Adrenal gland (tissue), 12 donors: Measurements from ENCODE around the gene CHST8. TPM values are rescaled to one million over a fixed set of nuclear protein-coding genes. Genes with fewer than 3 reads are reported as not detected.
A peak's percentile ranks its signal among the peaks of the same experiment; 100 is the strongest.
"Not testable (repeated sequence)": the region's sequence is repeated elsewhere in the genome, so short reads cannot be mapped to it uniquely, and the experiment has no call there.

Experiments used
- DNase-seq, 7 donors: peaks; one replicate each; pipeline ENCODE4 v3.0.0-alpha.2; 2019 to 2020
- H3K27ac ChIP-seq, 5 donors: fragments of 200-600 bp; sonication (generic) in 4 of 5; 1 replicate in 3 of 5; 2 replicates in 2 of 5; pipeline versions ENCODE4 v1.5.1 to v1.8.0; 2016 to 2020; ENCODE audit warnings: mild to moderate bottlenecking in 1 of 5
- H3K27me3 ChIP-seq: fragments of 200-600 bp; 2 replicates; pipeline ENCODE4 v1.8.0; 2021
- H3K36me3 ChIP-seq, 2 donors: fragments of 200-600 bp; replicated peaks in 1 of 2; 1 replicate in 1 of 2; 2 replicates in 1 of 2; pipeline versions ENCODE4 v1.5.1 to v1.8.0; 2018 to 2022
- H3K4me1 ChIP-seq, 2 donors: fragments of 200-600 bp; replicated peaks in 1 of 2; 1 replicate in 1 of 2; 2 replicates in 1 of 2; pipeline versions ENCODE4 v1.5.1 to v1.8.0; 2018 to 2021
- H3K4me3 ChIP-seq, 4 donors: fragments of 200-600 bp; sonication (generic) in 3 of 4; one replicate each; pipeline ENCODE4 v1.5.1; 2016 to 2018
- H3K9me3 ChIP-seq, 3 donors: fragments of 200-600 bp; sonication (generic) in 1 of 3; replicated peaks in 1 of 3; 1 replicate in 2 of 3; 2 replicates in 1 of 3; pipeline versions ENCODE4 v1.5.1 to v1.8.0; 2016 to 2021
- CTCF ChIP-seq, 6 experiments: fragments of 450-650 bp in 4 of 6; fragments of 200-600 bp in 2 of 6; sonication (generic) in 1 of 6; IDR thresholded peaks; 1 replicate in 5 of 6; 2 replicates in 1 of 6; pipeline versions ENCODE4 v1.5.1 to v1.8.0; 2016 to 2021; ENCODE audit warnings: antibody characterized with exemption in 6 of 6, mild to moderate bottlenecking in 2 of 6, moderate library complexity in 1 of 6
- POLR2A ChIP-seq, 2 donors: fragments of 450-650 bp; IDR thresholded peaks; one replicate each; pipeline ENCODE4 v1.6.1; 2017; ENCODE audit warnings: antibody characterized with exemption in 2 of 2, mild to moderate bottlenecking in 2 of 2, moderate library complexity in 1 of 2
- WGBS, 4 donors: extraction: QIAGEN DNeasy Blood & Tissue Kit in 2 of 4; methylation state at CpG; one replicate each; pipeline versions ENCODE4 v1.1.5 to v1.1.7; 2013 to 2017; 5-methylcytosine and 5-hydroxymethylcytosine counted together
- intact Hi-C, 2 donors: fragments of 100-400 bp; cut with DNase I; formaldehyde crosslinking; loops; one replicate each; pipeline versions ENCODE4 v1.14.1 to v1.15.0; 2022 to 2023
- polyA plus RNA-seq, 3 donors: library from polyadenylated mRNA; stranded (reverse); fragments of 200-250 nt in 2 of 3; fragments of 350-450 nt in 1 of 3; fragmentation: Illumina TruSeq in 1 of 3; extraction: RNeasy Lipid Tissue Mini Kit (QIAGEN cat#74804) in 1 of 3; gene quantifications; one replicate each; pipeline ENCODE4 v1.2.3, GENCODE V29; 2013 to 2014
- total RNA-seq, 9 donors: library from RNA; depleted of rRNA in 4 of 9; stranded (reverse); fragments of >200 nt in 4 of 9; fragments of 120-200 nt in 1 of 9; fragmentation: NEBNext Ultra II Directional in 1 of 9; extraction: Animal tissue kit (Norgen Biotek cat#: 25700) in 1 of 9; gene quantifications; one replicate each; pipeline versions ENCODE4 v1.1.0 to v1.2.4, GENCODE V29; 2013 to 2023
- donor health status: healthy with polysubstance abuse.
- donor health status: Bipolar disorder and iron deficiency.
- donor health status: DM: yes; HTN: yes; CAD: no.
- donor health status: DM: no; HTN: no; CAD: no.
- donor health status: DM: no; HTN: no; CAD: no.
- donor health status: DM: yes; HTN: yes; CAD: no.

The CHST8 gene
- total and polyA plus RNA-seq, 12 donors: 0.06 to 1.9 (median 0.61) TPM; not detected in 4

- 66 to 73% (median 69%) methylated on average over 5 to 7 of the region's 7 CpGs for WGBS, 4 donors
- Histone ChIP-seq H3K36me3 (no peaks in the 10 kb centered on the region), H3K9me3 (no peaks in the 10 kb centered on the region), H3K27me3 (no peaks in the 10 kb centered on the region), H3K27ac (no peak overlapping the region), H3K4me3 (no peak overlapping the region), H3K4me1 (no peaks in the 10 kb centered on the region)
- TF ChIP-seq POLR2A (IDR thresholded peaks at IDR 0.05) (no peak), CTCF (IDR thresholded peaks at IDR 0.05) (no peak)
- DNase-seq: no peak
- intact Hi-C loops: no loop called here
Measured at GRCh38 chr19:33661336-33661735, 39.6 kb downstream of the CHST8 start.

- intact Hi-C loops: no loop called here
- Histone ChIP-seq H3K27me3 (no peaks in the 10 kb centered on the region), H3K27ac (no peak overlapping the region), H3K4me1 (no peaks in the 10 kb centered on the region), H3K4me3 (no peak overlapping the region), H3K36me3 (no peaks in the 10 kb centered on the region), H3K9me3 (no peaks in the 10 kb centered on the region)
- no peak for DNase-seq
- 69 to 75% (median 71%) methylated on average over 11 of the region's 11 CpGs for WGBS, 4 donors
- TF ChIP-seq CTCF (IDR thresholded peaks at IDR 0.05) (no peak), POLR2A (IDR thresholded peaks at IDR 0.05) (no peak)
Measured at GRCh38 chr19:33662391-33663092, 40.8 kb downstream of the CHST8 start.

DNA sequence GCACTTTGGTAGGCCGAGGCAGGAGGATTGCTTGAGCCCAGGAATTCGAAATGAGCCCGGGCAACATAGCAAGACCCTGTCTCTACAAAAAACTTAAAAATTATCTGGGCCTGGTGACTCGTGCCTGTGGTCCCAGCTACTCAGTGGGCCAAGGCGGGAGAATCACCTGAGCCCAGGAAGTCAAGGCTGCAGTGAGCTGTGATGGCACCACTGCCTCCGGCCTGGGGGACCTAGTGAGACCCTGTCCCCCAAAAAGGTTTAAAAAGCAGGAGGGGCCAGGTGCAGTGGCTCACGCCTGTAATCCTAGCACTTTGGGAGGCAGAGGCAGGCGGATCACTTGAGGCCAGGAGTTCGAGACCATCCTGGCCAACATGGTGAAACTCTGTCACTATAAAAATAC, 41.6 kb downstream of the CHST8 start:
- H3K27me3 ChIP-seq, H3K9me3 ChIP-seq, H3K36me3 ChIP-seq, H3K4me1 ChIP-seq, H3K4me3 ChIP-seq, H3K27ac ChIP-seq, intact Hi-C loops: not testable (repeated sequence)
- DNase-seq: peak in 1 of 7 donors; percentile 20
- WGBS, 4 donors: 80 to 86% (median 82%) methylated on average over 8 to 9 of the region's 9 CpGs

- H3K4me3 ChIP-seq: no peak overlapping the region
- TF ChIP-seq POLR2A (IDR thresholded peaks at IDR 0.05) (no peak), CTCF (IDR thresholded peaks at IDR 0.05) (no peak)
- no peaks in the 10 kb centered on the region for H3K4me1 ChIP-seq
- DNase-seq: no peak
- no peaks in the 10 kb centered on the region for H3K27me3 ChIP-seq
- H3K27ac ChIP-seq: no peak overlapping the region
- H3K9me3 ChIP-seq: no peaks in the 10 kb centered on the region
- H3K36me3 ChIP-seq: no peaks in the 10 kb centered on the region
- WGBS, 4 donors: 84 to 90% (median 85%) methylated on average over 5 of the region's 5 CpGs
- intact Hi-C loops: no loop called here
Measured at GRCh38 chr19:33664744-33665143, 43.0 kb downstream of the CHST8 start.
